K562 (cell line): ENCODE measurements around the gene TRIM27. TPM values are rescaled to one million over a fixed set of nuclear protein-coding genes. Genes with fewer than 3 reads are reported as not detected.

Source experiments
- BACH1 ChIP-seq: fragments of 200-800 bp; sonication (Bioruptor generic); IDR thresholded peaks from 2 replicates; pipeline ENCODE4 v1.6.1; 2016; ENCODE audit warnings: missing genetic modification characterization, missing compliant biosample characterization
- BCLAF1 ChIP-seq, 2 experiments: fragments of 450-650 bp in 1 of 2; IDR thresholded peaks; 2 replicates each; pipeline ENCODE4 v1.6.1; 2011 to 2017; ENCODE audit warnings: low read depth in 2 of 2, antibody characterized with exemption in 1 of 2, borderline replicate concordance in 1 of 2, low read length in 1 of 2, mild to moderate bottlenecking in 1 of 2, mixed read lengths in 1 of 2; ENCODE audit not compliant: control insufficient read depth in 1 of 2
- BRF1 ChIP-seq: IDR thresholded peaks from 3 replicates; pipeline ENCODE4 v1.6.1; 2011; ENCODE audit warnings: borderline replicate concordance, mild to moderate bottlenecking; ENCODE audit not compliant: insufficient read length; ENCODE audit errors: extremely low read depth
- EGR1 ChIP-seq: fragments of 450-650 bp; conservative IDR thresholded peaks from 2 replicates; pipeline ENCODE4 v1.6.1; 2017; ENCODE audit warnings: mild to moderate bottlenecking
- MAFF ChIP-seq: IDR thresholded peaks from 2 replicates; pipeline ENCODE4 v1.6.1; 2012; ENCODE audit warnings: low read length, improper control_type of control experiment
- MED1 ChIP-seq: sonication (generic); formaldehyde crosslinking; IDR thresholded peaks from 2 replicates; pipeline ENCODE4 v1.8.1; 2023; ENCODE audit warnings: missing genetic modification reagents, borderline replicate concordance
- NFATC3 ChIP-seq: fragments of 450-650 bp; IDR thresholded peaks from 2 replicates; pipeline ENCODE4 v1.6.1; 2017; ENCODE audit warnings: mild to moderate bottlenecking
- SMARCA5 ChIP-seq: fragments of 450-650 bp; IDR thresholded peaks from 2 replicates; pipeline ENCODE4 v1.6.1; 2016
- SMARCE1 ChIP-seq: fragments of 450-650 bp; IDR thresholded peaks from 2 replicates; pipeline ENCODE4 v1.7.1; 2016; ENCODE audit warnings: mild to moderate bottlenecking
- ZBTB40 ChIP-seq, 2 experiments: fragments of 450-650 bp in 1 of 2; sonication (generic) in 1 of 2; formaldehyde crosslinking in 1 of 2; IDR thresholded peaks; 2 replicates each; pipeline versions ENCODE4 v1.7.1 to v1.9.0; 2016 to 2022; ENCODE audit warnings: inconsistent platforms in 1 of 2, mild to moderate bottlenecking in 1 of 2, missing genetic modification reagents in 1 of 2
- ZBTB8A ChIP-seq: fragments of 450-650 bp; IDR thresholded peaks from 2 replicates; pipeline ENCODE4 v1.6.1; 2018; ENCODE audit warnings: mild to moderate bottlenecking, moderate library complexity; ENCODE audit not compliant: partially characterized antibody
- ZNF263 ChIP-seq: sonication (generic); formaldehyde crosslinking; IDR thresholded peaks from 2 replicates; pipeline ENCODE4 v1.8.0; 2022; ENCODE audit warnings: mild to moderate bottlenecking, missing genetic modification reagents, borderline replicate concordance
- ZNF551 ChIP-seq: fragments of 250-450 bp; sonication (Bioruptor Pico); IDR thresholded peaks from 2 replicates; pipeline ENCODE4 v1.5.0; 2021; ENCODE audit warnings: mild to moderate bottlenecking, moderate library complexity
- ZNF75A ChIP-seq: fragments of 450-650 bp; formaldehyde crosslinking; IDR thresholded peaks from 2 replicates; pipeline ENCODE4 v1.4.0; 2020; ENCODE audit warnings: mild to moderate bottlenecking
- ZNF76 ChIP-seq: fragments of 250-450 bp; sonication (Bioruptor Pico); IDR thresholded peaks from 2 replicates; pipeline ENCODE4 v1.4.0; 2020; ENCODE audit warnings: mild to moderate bottlenecking, moderate library complexity, borderline replicate concordance
- polyA plus RNA-seq, 8 experiments: library from polyadenylated mRNA; depleted of rRNA in 4 of 8; stranded (reverse) in 5 of 8; unstranded in 3 of 8; fragments of >200 nt; fragmentation: Nextera tagmentation in 2 of 8; fragmentation: Illumina TruSeq in 1 of 8; extraction: Ambion mirVana in 2 of 8; extraction: Trizol in 1 of 8; gene quantifications; 2 replicates each; pipeline versions ENCODE4 v1.2.1 to v1.2.3, GENCODE V29; 2011 to 2014; ENCODE audit warnings: inconsistent platforms in 1 of 8, missing spikeins in 1 of 8
- total RNA-seq, 7 experiments: library from RNA; depleted of rRNA in 6 of 7; stranded (reverse); fragments of >200 nt in 6 of 7; fragmentation: Illumina TruSeq in 2 of 7; extraction: Trizol in 2 of 7; gene quantifications; 2 replicates each; pipeline versions ENCODE4 v1.2.1 to v1.2.3, GENCODE V29; 2011 to 2021; ENCODE audit warnings: low replicate concordance in 1 of 7

Gene TRIM27
- total and polyA plus RNA-seq, 9 of the 15 experiments (the other 6 are each of a cell fraction or from before 2014, with no cell fraction given) = 37.7 to 235 (median 122) TPM

GRCh38 chr6:28940858-28941683 lies 17.3 kb upstream of the TRIM27 start (continued):
- peak; percentile 86 for TF ChIP-seq ZBTB40 (IDR thresholded peaks at IDR 0.05)
- TF ChIP-seq ZBTB40 (CRISPR knock-in tag; IDR thresholded peaks at IDR 0.05) = no peak
- TF ChIP-seq MAFF = peak; percentile 27; the same call in 1 of the 2 replicates
- TF ChIP-seq ZNF76 (CRISPR knock-in tag) = 0 out of 2 replicates have a peak, but pooled peaks have one; percentile 60
- no peak for TF ChIP-seq MED1 (CRISPR knock-in tag)
- no peak for TF ChIP-seq BCLAF1 (IDR thresholded peaks at IDR 0.05; ENCODE audit: borderline replicate concordance in 1 of 2, control insufficient read depth in 1 of 2, low read depth in 2 of 2, low read length in 1 of 2)
- TF ChIP-seq SMARCA5 = peak; percentile 89
- peak; percentile 84 for TF ChIP-seq BRF1
- TF ChIP-seq ZBTB8A = peak; percentile 90
- peak; percentile 37; the same call in 1 of the 2 replicates for TF ChIP-seq SMARCE1
- no peak for TF ChIP-seq ZNF551 (CRISPR knock-in tag)
- TF ChIP-seq ZNF75A = no peak
- 0 out of 2 replicates have a peak, but pooled peaks have one; percentile 21 for TF ChIP-seq NFATC3
- peak; percentile 77; the same call in 1 of the 2 replicates for TF ChIP-seq BACH1
- peak; percentile 23; the same call in 1 of the 2 replicates for TF ChIP-seq EGR1
- TF ChIP-seq ZNF263 (CRISPR knock-in tag) = peak; percentile 48
